GM21423 (cell line): ENCODE results near the gene KNCN.

Source experiments
- ATAC-seq: cut with Tn5 transposase; IDR thresholded peaks from one replicate; pipeline ENCODE4 v1.9.1; 2021; ENCODE audit warnings: mild to moderate bottlenecking, moderate library complexity; ENCODE audit not compliant: unreplicated experiment

Gene KNCN

GRCh38 chr1:46506470-46507219 lies 44.8 kb downstream of the KNCN start:
- no peak for ATAC-seq

- ATAC-seq = no peak
Observed at GRCh38 chr1:46503421-46503820, 48.0 kb downstream of the KNCN start.

GRCh38 chr1:46501528-46501927 lies 49.9 kb downstream of the KNCN start:
- ATAC-seq = no peak

GRCh38 chr1:46497665-46498064 lies 53.8 kb downstream of the KNCN start:
- ATAC-seq = no peak

- no peak for ATAC-seq
Observed at GRCh38 chr1:46497020-46497419, 54.4 kb downstream of the KNCN start.

- no peak for ATAC-seq
Observed at GRCh38 chr1:46496505-46496904, 54.9 kb downstream of the KNCN start.

- ATAC-seq = no peak
Observed at GRCh38 chr1:46495778-46496177, 55.7 kb downstream of the KNCN start.
